OCI-LY1 (cell line): Measurements from ENCODE around the gene DMC1.

Experiments
- EZH2 ChIP-seq: fragments of 200-600 bp; sonication (generic), shearing (Covaris generic); IDR thresholded peaks from 2 replicates; pipeline ENCODE4 v1.8.0; 2017; ENCODE audit warnings: borderline replicate concordance, mixed run types, mild to moderate bottlenecking, antibody characterized with exemption, low read length, moderate library complexity, mixed read lengths
- TF ChIP-seq, protein P1 (sequence below): fragments of 200-600 bp; sonication (generic), shearing (Covaris generic); IDR thresholded peaks from 2 replicates; pipeline ENCODE4 v1.5.1; 2017; ENCODE audit warnings: mild to moderate bottlenecking, antibody characterized with exemption, low read length, moderate library complexity, mixed read lengths

DNA sequence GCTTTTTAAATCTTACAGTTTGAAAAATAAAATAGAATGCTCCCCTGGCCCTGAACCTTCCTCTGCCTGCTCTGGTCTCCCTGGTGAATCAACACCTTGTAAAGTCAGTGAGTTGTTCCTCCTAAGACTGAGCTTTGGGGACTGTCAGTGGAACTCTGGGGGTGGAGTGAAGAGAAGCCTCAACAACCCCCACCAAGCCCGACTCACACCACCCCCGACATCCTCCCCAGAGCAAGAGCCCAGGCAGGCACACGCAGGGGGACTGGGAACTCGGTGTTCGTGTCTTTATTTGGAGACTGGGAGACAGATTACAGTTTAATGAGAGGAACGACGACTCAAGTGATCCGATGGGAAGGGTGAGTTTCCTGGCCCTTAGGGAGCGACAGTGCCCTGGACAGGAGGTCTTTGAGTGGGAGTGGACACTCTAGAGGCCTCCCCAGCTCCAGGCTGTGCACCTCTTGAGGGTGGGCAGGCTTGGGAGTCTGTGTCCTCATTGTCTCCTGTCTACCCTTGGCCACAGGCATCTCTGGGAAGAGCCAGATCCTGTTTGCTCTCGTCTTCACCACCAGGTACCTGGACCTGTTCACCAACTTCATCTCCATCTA is 95.9 kb downstream of the DMC1 start:
- TF ChIP-seq, protein P1, sequence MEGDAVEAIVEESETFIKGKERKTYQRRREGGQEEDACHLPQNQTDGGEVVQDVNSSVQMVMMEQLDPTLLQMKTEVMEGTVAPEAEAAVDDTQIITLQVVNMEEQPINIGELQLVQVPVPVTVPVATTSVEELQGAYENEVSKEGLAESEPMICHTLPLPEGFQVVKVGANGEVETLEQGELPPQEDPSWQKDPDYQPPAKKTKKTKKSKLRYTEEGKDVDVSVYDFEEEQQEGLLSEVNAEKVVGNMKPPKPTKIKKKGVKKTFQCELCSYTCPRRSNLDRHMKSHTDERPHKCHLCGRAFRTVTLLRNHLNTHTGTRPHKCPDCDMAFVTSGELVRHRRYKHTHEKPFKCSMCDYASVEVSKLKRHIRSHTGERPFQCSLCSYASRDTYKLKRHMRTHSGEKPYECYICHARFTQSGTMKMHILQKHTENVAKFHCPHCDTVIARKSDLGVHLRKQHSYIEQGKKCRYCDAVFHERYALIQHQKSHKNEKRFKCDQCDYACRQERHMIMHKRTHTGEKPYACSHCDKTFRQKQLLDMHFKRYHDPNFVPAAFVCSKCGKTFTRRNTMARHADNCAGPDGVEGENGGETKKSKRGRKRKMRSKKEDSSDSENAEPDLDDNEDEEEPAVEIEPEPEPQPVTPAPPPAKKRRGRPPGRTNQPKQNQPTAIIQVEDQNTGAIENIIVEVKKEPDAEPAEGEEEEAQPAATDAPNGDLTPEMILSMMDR = no peak
- no peak for TF ChIP-seq EZH2
